ENCODE data around the gene NEDD4. TPM values are rescaled to one million over a fixed set of nuclear protein-coding genes. Genes with fewer than 3 reads are reported as not detected.
"Not testable (repeated sequence)": the region's sequence is repeated elsewhere in the genome, so short reads cannot be mapped to it uniquely, and the experiment has no call there.

NEDD4 gene
- total RNA-seq, 1 experiment from 2014 or later, result 18.8 TPM

- H3K9me3 ChIP-seq (ENCODE audit: control insufficient read depth, insufficient read depth, low read depth, low read length), result no peaks in the 10 kb centered on the region
- no peaks in the 10 kb centered on the region for H3K4me1 ChIP-seq (ENCODE audit: control insufficient read depth, insufficient read depth, low read length)
- no peaks in the 10 kb centered on the region; the same call in 1 of the 2 replicates for H3K36me3 ChIP-seq (ENCODE audit: control insufficient read depth, insufficient read depth, low read length)
- H3K27ac ChIP-seq (ENCODE audit: low read length), result no peak overlapping the region
- TF ChIP-seq POLR2AphosphoS5 (IDR thresholded peaks at IDR 0.05; ENCODE audit: low read depth, low read length) (no peak), REST (IDR thresholded peaks at IDR 0.05; ENCODE audit: insufficient read depth in 1 of 2, low read depth in 2 of 2, low read length in 1 of 2) (no peak), TCF7L2 (IDR thresholded peaks at IDR 0.05; ENCODE audit: low read depth, low read length) (no peak), CTCF (IDR thresholded peaks at IDR 0.05) (no peak), SIN3A (IDR thresholded peaks at IDR 0.05; ENCODE audit: borderline replicate concordance, insufficient read depth, low read depth, low read length) (no peak)
- BruUV-seq (replicated peaks), result no TSS peak
- in situ Hi-C loops (cut with HindIII; ENCODE audit: low pct_unique_long_range_greater_than_20kb, low sequenced_read_pairs) (no loop called here), intact Hi-C loops (cut with micrococcal nuclease; ENCODE audit: unreplicated experiment) (no loop called here)
- ATAC-seq (no peak), DNase-seq (ENCODE audit: low read depth, low spot score) (no peak)
- CTCF ChIA-PET, result no interaction called here
- H3K27me3 ChIP-seq (ENCODE audit: control insufficient read depth, insufficient read depth, low read length), result no peaks in the 10 kb centered on the region
- H3K4me3 ChIP-seq (ENCODE audit: low read depth in 2 of 2, low read length in 2 of 2), result no peak overlapping the region
- POLR2A ChIA-PET, result no interaction called here
Measured at GRCh38 chr15:55958349-55958748, 35.1 kb downstream of the NEDD4 start.

GRCh38 chr15:55954862-55955605 lies 38.4 kb downstream of the NEDD4 start:
- BruUV-seq (replicated peaks), result no TSS peak
- ChIA-PET CTCF (no interaction called here), POLR2A (no interaction called here)
- in situ Hi-C loops (cut with HindIII; ENCODE audit: low pct_unique_long_range_greater_than_20kb, low sequenced_read_pairs) (no loop called here), intact Hi-C loops (cut with micrococcal nuclease; ENCODE audit: unreplicated experiment) (no loop called here)
- DNase-seq (ENCODE audit: low read depth, low spot score) (no peak), ATAC-seq (no peak)
- H3K4me3 ChIP-seq (ENCODE audit: low read depth in 2 of 2, low read length in 2 of 2), result no peak overlapping the region
- TF ChIP-seq CTCF (IDR thresholded peaks at IDR 0.05), result no peak
- no peak for TF ChIP-seq TCF7L2 (IDR thresholded peaks at IDR 0.05; ENCODE audit: low read depth, low read length)
- no peak for TF ChIP-seq SIN3A (IDR thresholded peaks at IDR 0.05; ENCODE audit: borderline replicate concordance, insufficient read depth, low read depth, low read length)
- TF ChIP-seq POLR2AphosphoS5 (IDR thresholded peaks at IDR 0.05; ENCODE audit: low read depth, low read length), result no peak
- no peak for TF ChIP-seq REST (IDR thresholded peaks at IDR 0.05; ENCODE audit: insufficient read depth in 1 of 2, low read depth in 2 of 2, low read length in 1 of 2)
- H3K27me3 ChIP-seq (ENCODE audit: control insufficient read depth, insufficient read depth, low read length), result no peaks in the 10 kb centered on the region
- no peaks in the 10 kb centered on the region for H3K9me3 ChIP-seq (ENCODE audit: control insufficient read depth, insufficient read depth, low read depth, low read length)
- H3K27ac ChIP-seq (ENCODE audit: low read length), result no peak overlapping the region
- H3K36me3 ChIP-seq (ENCODE audit: control insufficient read depth, insufficient read depth, low read length), result no peaks in the 10 kb centered on the region; the same call in 1 of the 2 replicates
- H3K4me1 ChIP-seq (ENCODE audit: control insufficient read depth, insufficient read depth, low read length), result no peaks in the 10 kb centered on the region

- BruUV-seq (replicated peaks); H3K27ac ChIP-seq (ENCODE audit: low read length); H3K9me3 ChIP-seq (ENCODE audit: control insufficient read depth, insufficient read depth, low read depth, low read length); CTCF ChIA-PET; DNase-seq (ENCODE audit: low read depth, low spot score); H3K4me3 ChIP-seq (ENCODE audit: low read depth in 2 of 2, low read length in 2 of 2); in situ Hi-C loops (cut with HindIII; ENCODE audit: low pct_unique_long_range_greater_than_20kb, low sequenced_read_pairs); H3K4me1 ChIP-seq (ENCODE audit: control insufficient read depth, insufficient read depth, low read length); H3K36me3 ChIP-seq (ENCODE audit: control insufficient read depth, insufficient read depth, low read length); POLR2A ChIA-PET; H3K27me3 ChIP-seq (ENCODE audit: control insufficient read depth, insufficient read depth, low read length); intact Hi-C loops (cut with micrococcal nuclease; ENCODE audit: unreplicated experiment); ATAC-seq: not testable (repeated sequence)
Measured at GRCh38 chr15:55952501-55953274, 40.7 kb downstream of the NEDD4 start.

Data from Panc1 (cell line).